Neural cell (in vitro differentiated cells): Measurements from ENCODE around the gene FBXO8. TPM values are rescaled to one million over a fixed set of nuclear protein-coding genes. Genes with fewer than 3 reads are reported as not detected.

Experiments used
- H2AFZ ChIP-seq: fragments of 200-600, 300-800 bp; sonication (generic), shearing (Covaris generic); 2 replicates; pipeline ENCODE4 v1.6.0; 2014; ENCODE audit warnings: low read depth, mild to moderate bottlenecking, antibody characterized with exemption, low read length, moderate library complexity
- H3F3A ChIP-seq: fragments of 200-600 bp; shearing (Covaris generic); 2 replicates; pipeline ENCODE4 v1.6.1; 2016; ENCODE audit warnings: mild to moderate bottlenecking, moderate library complexity, mixed read lengths, antibody characterized with exemption, low read length; ENCODE audit not compliant: insufficient read depth, poor library complexity, severe bottlenecking
- H3K27ac ChIP-seq: fragments of 200-600, 300-800 bp; sonication (generic), shearing (Covaris generic); 2 replicates; pipeline ENCODE4 v1.5.1; 2014; ENCODE audit warnings: mild to moderate bottlenecking, low read length, moderate library complexity
- H3K27me3 ChIP-seq: fragments of 300-800, 200-600 bp; sonication (generic), shearing (Covaris generic); 2 replicates; pipeline ENCODE4 v1.6.0; 2014; ENCODE audit warnings: mild to moderate bottlenecking, low read depth, low read length, moderate library complexity; ENCODE audit not compliant: insufficient read depth
- H3K36me3 ChIP-seq: fragments of 300-800, 200-600 bp; sonication (generic), shearing (Covaris generic); 2 replicates; pipeline ENCODE4 v1.5.1; 2014; ENCODE audit warnings: mild to moderate bottlenecking, antibody characterized with exemption, low read length, moderate library complexity; ENCODE audit not compliant: insufficient read depth
- H3K4me2 ChIP-seq: fragments of 300-800, 200-600 bp; sonication (generic), shearing (Covaris generic); 2 replicates; pipeline ENCODE4 v1.6.0; 2014; ENCODE audit warnings: mild to moderate bottlenecking, low read length
- H3K4me3 ChIP-seq: fragments of 300-800, 200-600 bp; sonication (generic), shearing (Covaris generic); 2 replicates; pipeline ENCODE4 v1.5.1; 2014; ENCODE audit warnings: mild to moderate bottlenecking, low read length, moderate library complexity
- H3K79me2 ChIP-seq: fragments of 200-600 bp; shearing (Covaris generic); replicated peaks from 2 replicates; pipeline ENCODE4 v1.6.0; 2014; ENCODE audit warnings: mild to moderate bottlenecking, low read length, moderate library complexity; ENCODE audit not compliant: insufficient read depth
- H3K9ac ChIP-seq: fragments of 300-800, 200-600 bp; sonication (generic), shearing (Covaris generic); 2 replicates; pipeline ENCODE4 v1.6.1; 2016; ENCODE audit warnings: mild to moderate bottlenecking, low read length, mixed read lengths
- H3K9me2 ChIP-seq: fragments of 200-600 bp; shearing (Covaris generic); 2 replicates; pipeline ENCODE4 v1.6.1; 2016; ENCODE audit warnings: mild to moderate bottlenecking, low read length, mixed read lengths; ENCODE audit not compliant: insufficient read depth
- H3K9me3 ChIP-seq: fragments of 200-600, 300-800 bp; sonication (generic), shearing (Covaris generic); 2 replicates; pipeline ENCODE4 v1.6.1; 2016; ENCODE audit warnings: mild to moderate bottlenecking, mixed run types, low read length, moderate library complexity, mixed read lengths
- H4K20me1 ChIP-seq: fragments of 200-600 bp; shearing (Covaris generic); 2 replicates; pipeline ENCODE4 v1.6.1; 2016; ENCODE audit warnings: mild to moderate bottlenecking, mixed run types; ENCODE audit not compliant: insufficient read depth
- CTCF ChIP-seq: fragments of 450-650 bp; IDR thresholded peaks from 2 replicates; pipeline ENCODE4 v1.5.1; 2014; ENCODE audit warnings: antibody characterized with exemption, mild to moderate bottlenecking, moderate library complexity; ENCODE audit not compliant: poor library complexity, severe bottlenecking
- EP300 ChIP-seq: fragments of 450-650 bp; conservative IDR thresholded peaks from 2 replicates; pipeline ENCODE4 v1.6.1; 2014; ENCODE audit warnings: antibody characterized with exemption, mild to moderate bottlenecking, moderate library complexity; ENCODE audit not compliant: poor library complexity, severe bottlenecking
- EZH2 ChIP-seq: fragments of 200-600, 300-800 bp; shearing (Covaris generic), sonication (generic); IDR thresholded peaks from 2 replicates; pipeline ENCODE4 v1.6.1; 2014; ENCODE audit warnings: antibody characterized with exemption, low read length, borderline replicate concordance, mild to moderate bottlenecking; ENCODE audit not compliant: insufficient read depth, poor library complexity, severe bottlenecking
- MXI1 ChIP-seq: fragments of 450-650 bp; conservative IDR thresholded peaks from 2 replicates; pipeline ENCODE4 v1.6.1; 2014; ENCODE audit warnings: antibody characterized with exemption, mild to moderate bottlenecking; ENCODE audit not compliant: poor library complexity, severe bottlenecking
- POLR2AphosphoS5 ChIP-seq: IDR thresholded peaks from 2 replicates; pipeline ENCODE4 v1.6.1; 2012
- RAD21 ChIP-seq: fragments of 450-650 bp; conservative IDR thresholded peaks from 2 replicates; pipeline ENCODE4 v1.6.1; 2014; ENCODE audit warnings: antibody characterized with exemption, mild to moderate bottlenecking, moderate library complexity
- REST ChIP-seq: IDR thresholded peaks from 2 replicates; pipeline ENCODE4 v1.6.1; 2012; ENCODE audit warnings: borderline replicate concordance
- SMC3 ChIP-seq: fragments of 450-650 bp; conservative IDR thresholded peaks from 2 replicates; pipeline ENCODE4 v1.6.1; 2014; ENCODE audit warnings: antibody characterized with exemption, mild to moderate bottlenecking, moderate library complexity; ENCODE audit not compliant: poor library complexity
- TAF1 ChIP-seq: IDR thresholded peaks from 2 replicates; pipeline ENCODE4 v1.6.1; 2012; ENCODE audit warnings: low read depth
- polyA plus RNA-seq: library from polyadenylated mRNA; depleted of rRNA; stranded (reverse); fragments of >200 nt; gene quantifications from 2 replicates; pipeline ENCODE4 v1.2.3, GENCODE V29; 2014

FBXO8 gene
- polyA plus RNA-seq, 1 donor from 2014 or later = 29.3 TPM

- Histone ChIP-seq H4K20me1 (no peaks in the 10 kb centered on the region), H3K4me3 (no peak overlapping the region), H3F3A (no peaks in the 10 kb centered on the region), H3K27me3 (no peaks in the 10 kb centered on the region), H3K4me2 (no peak overlapping the region), H3K9me3 (no peaks in the 10 kb centered on the region), H3K9me2 (no peaks in the 10 kb centered on the region), H3K36me3 (peaks cover 5% of the 10 kb centered on the region), H2AFZ (no peak overlapping the region), H3K79me2 (no peaks in the 10 kb centered on the region), H3K9ac (no peak overlapping the region), H3K27ac (no peak overlapping the region)
- no peak for TF ChIP-seq REST
- no peak for TF ChIP-seq EZH2
- no peak for TF ChIP-seq CTCF
- TF ChIP-seq EP300 = no peak
- TF ChIP-seq MXI1 = no peak
- no peak for TF ChIP-seq RAD21
- no peak for TF ChIP-seq TAF1
- no peak for TF ChIP-seq POLR2AphosphoS5
- TF ChIP-seq SMC3 = no peak
Observed at GRCh38 chr4:174255786-174256185, 27.7 kb downstream of the FBXO8 start.

GRCh38 chr4:174255374-174255773, 28.1 kb downstream of the FBXO8 start:
- Histone ChIP-seq H3K4me2 (no peak overlapping the region), H3K27me3 (no peaks in the 10 kb centered on the region), H3K9me3 (no peaks in the 10 kb centered on the region), H2AFZ (no peak overlapping the region), H3K36me3 (peaks cover 5% of the 10 kb centered on the region), H3K4me3 (no peak overlapping the region), H3K27ac (no peak overlapping the region), H3F3A (no peaks in the 10 kb centered on the region), H3K79me2 (no peaks in the 10 kb centered on the region), H3K9ac (no peak overlapping the region), H3K9me2 (no peaks in the 10 kb centered on the region), H4K20me1 (no peaks in the 10 kb centered on the region)
- TF ChIP-seq EZH2 = no peak
- no peak for TF ChIP-seq CTCF
- TF ChIP-seq MXI1 = no peak
- no peak for TF ChIP-seq REST
- no peak for TF ChIP-seq EP300
- TF ChIP-seq POLR2AphosphoS5 = no peak
- no peak for TF ChIP-seq SMC3
- no peak for TF ChIP-seq RAD21
- TF ChIP-seq TAF1 = no peak
